SK-N-SH treated with all-trans-retinoic acid at 6 μM for 48 hours (cell line): ENCODE results near the gene TGIF2.

Experiments used
- CSRNP3 ChIP-seq: fragments of 250-450 bp; sonication (Bioruptor Pico); IDR thresholded peaks from 2 replicates; pipeline ENCODE4 v1.5.1; 2021; ENCODE audit warnings: mild to moderate bottlenecking, moderate library complexity
- RARB ChIP-seq: fragments of 250-450 bp; sonication (Bioruptor Pico); IDR thresholded peaks from 2 replicates; pipeline ENCODE4 v1.8.0; 2021; ENCODE audit warnings: mild to moderate bottlenecking, moderate library complexity
- TCF4 ChIP-seq: fragments of 250-450 bp; sonication (Bioruptor Pico); IDR thresholded peaks from 2 replicates; pipeline ENCODE4 v1.8.0; 2021; ENCODE audit warnings: mild to moderate bottlenecking, moderate library complexity, borderline replicate concordance
- TOX ChIP-seq: fragments of 250-450 bp; sonication (Bioruptor Pico); IDR thresholded peaks from 2 replicates; pipeline ENCODE4 v1.8.0; 2021; ENCODE audit warnings: mild to moderate bottlenecking, moderate library complexity, borderline replicate concordance
- ZC3H10 ChIP-seq: fragments of 250-450 bp; sonication (Bioruptor Pico); IDR thresholded peaks from 2 replicates; pipeline ENCODE4 v1.5.1; 2021; ENCODE audit warnings: mild to moderate bottlenecking, moderate library complexity
- ZFP3 ChIP-seq: fragments of 250-450 bp; sonication (Bioruptor Pico); IDR thresholded peaks from 2 replicates; pipeline ENCODE4 v1.5.0; 2020; ENCODE audit warnings: mild to moderate bottlenecking, moderate library complexity
- ZFP30 ChIP-seq: fragments of 450-650 bp; formaldehyde crosslinking; IDR thresholded peaks from 2 replicates; pipeline ENCODE4 v1.5.0; 2022; ENCODE audit warnings: mild to moderate bottlenecking, moderate library complexity
- ZNF70 ChIP-seq: fragments of 450-650 bp; formaldehyde crosslinking; IDR thresholded peaks from 2 replicates; pipeline ENCODE4 v1.5.0; 2020; ENCODE audit warnings: mild to moderate bottlenecking, moderate library complexity
- TF ChIP-seq, protein P1 (sequence below): fragments of 250-450 bp; sonication (Bioruptor Pico); IDR thresholded peaks from 2 replicates; pipeline ENCODE4 v1.8.0; 2020; ENCODE audit warnings: mild to moderate bottlenecking, moderate library complexity, borderline replicate concordance
- TF ChIP-seq, protein P2 (sequence below): fragments of 250-450 bp; sonication (Bioruptor Pico); IDR thresholded peaks from 2 replicates; pipeline ENCODE4 v1.5.1; 2020; ENCODE audit warnings: low read depth, mild to moderate bottlenecking, moderate library complexity

DNA sequence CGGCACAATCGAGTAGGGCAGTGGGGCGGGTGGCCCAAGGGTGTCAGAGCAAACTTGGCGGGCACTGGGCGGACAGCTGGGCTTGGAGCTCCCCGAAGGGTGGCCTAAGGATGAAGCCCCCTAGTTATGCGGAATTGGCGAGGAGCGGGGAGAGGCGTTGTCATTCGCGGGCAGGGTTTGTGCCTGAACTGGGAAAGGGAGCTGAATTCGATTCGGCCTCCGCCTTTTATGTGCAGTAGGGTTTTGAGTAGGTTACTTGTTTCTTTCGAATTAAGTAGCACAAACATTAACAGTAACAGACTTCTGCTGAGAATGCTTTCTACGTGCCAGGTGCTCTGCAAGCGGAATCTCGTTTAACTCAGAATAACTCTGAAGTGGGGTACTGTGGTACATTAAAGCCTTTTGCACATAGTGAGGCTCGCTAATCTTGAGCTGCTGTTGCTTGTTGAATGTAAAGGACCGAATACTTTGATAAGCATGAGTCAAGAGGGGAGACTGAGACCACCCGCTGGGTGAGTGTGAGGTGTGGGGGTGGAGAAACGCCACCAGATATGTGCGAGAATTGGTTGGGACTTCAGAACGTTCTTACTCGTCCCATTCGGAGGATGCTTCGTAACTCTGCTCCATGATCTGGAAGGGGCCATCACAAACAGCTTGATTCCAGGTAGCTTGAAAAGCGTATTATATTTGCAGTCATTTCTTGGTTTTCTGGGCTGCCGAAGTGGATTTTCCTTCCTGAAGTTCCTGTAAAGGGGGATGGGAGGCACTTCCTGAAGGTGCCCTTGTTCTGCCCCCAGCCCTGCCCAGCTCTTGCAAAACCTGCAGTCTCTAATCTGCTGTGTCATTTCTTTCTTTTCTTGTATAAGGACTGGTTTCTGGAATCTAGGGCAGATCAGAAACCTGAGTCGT lies 33.0 kb downstream of the TGIF2 start:
- TF ChIP-seq ZNF70 (CRISPR knock-in tag): no peak
- no peak for TF ChIP-seq TCF4 (CRISPR knock-in tag)
- TF ChIP-seq ZFP3 (CRISPR knock-in tag): no peak
- TF ChIP-seq CSRNP3 (CRISPR knock-in tag): no peak
- no peak for TF ChIP-seq ZFP30 (CRISPR knock-in tag)
- TF ChIP-seq, protein P1, sequence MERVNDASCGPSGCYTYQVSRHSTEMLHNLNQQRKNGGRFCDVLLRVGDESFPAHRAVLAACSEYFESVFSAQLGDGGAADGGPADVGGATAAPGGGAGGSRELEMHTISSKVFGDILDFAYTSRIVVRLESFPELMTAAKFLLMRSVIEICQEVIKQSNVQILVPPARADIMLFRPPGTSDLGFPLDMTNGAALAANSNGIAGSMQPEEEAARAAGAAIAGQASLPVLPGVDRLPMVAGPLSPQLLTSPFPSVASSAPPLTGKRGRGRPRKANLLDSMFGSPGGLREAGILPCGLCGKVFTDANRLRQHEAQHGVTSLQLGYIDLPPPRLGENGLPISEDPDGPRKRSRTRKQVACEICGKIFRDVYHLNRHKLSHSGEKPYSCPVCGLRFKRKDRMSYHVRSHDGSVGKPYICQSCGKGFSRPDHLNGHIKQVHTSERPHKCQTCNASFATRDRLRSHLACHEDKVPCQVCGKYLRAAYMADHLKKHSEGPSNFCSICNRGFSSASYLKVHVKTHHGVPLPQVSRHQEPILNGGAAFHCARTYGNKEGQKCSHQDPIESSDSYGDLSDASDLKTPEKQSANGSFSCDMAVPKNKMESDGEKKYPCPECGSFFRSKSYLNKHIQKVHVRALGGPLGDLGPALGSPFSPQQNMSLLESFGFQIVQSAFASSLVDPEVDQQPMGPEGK (CRISPR knock-in tag): no peak
- TF ChIP-seq, protein P2, sequence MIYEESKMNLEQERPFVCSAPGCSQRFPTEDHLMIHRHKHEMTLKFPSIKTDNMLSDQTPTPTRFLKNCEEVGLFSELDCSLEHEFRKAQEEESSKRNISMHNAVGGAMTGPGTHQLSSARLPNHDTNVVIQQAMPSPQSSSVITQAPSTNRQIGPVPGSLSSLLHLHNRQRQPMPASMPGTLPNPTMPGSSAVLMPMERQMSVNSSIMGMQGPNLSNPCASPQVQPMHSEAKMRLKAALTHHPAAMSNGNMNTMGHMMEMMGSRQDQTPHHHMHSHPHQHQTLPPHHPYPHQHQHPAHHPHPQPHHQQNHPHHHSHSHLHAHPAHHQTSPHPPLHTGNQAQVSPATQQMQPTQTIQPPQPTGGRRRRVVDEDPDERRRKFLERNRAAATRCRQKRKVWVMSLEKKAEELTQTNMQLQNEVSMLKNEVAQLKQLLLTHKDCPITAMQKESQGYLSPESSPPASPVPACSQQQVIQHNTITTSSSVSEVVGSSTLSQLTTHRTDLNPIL: no peak
- TF ChIP-seq RARB (CRISPR knock-in tag): no peak
- TF ChIP-seq TOX (CRISPR knock-in tag): no peak
- no peak for TF ChIP-seq ZC3H10 (CRISPR knock-in tag)
